IMR-90 (cell line): Measurements from ENCODE around the gene PIK3CG. TPM values are rescaled to one million over a fixed set of nuclear protein-coding genes. Genes with fewer than 3 reads are reported as not detected.

ENCODE experiments used
- ATAC-seq: fragments of 200-7000 bp; cut with Tn5 transposase; 2 replicates; pipeline ENCODE4 v1.9.1; 2020; ENCODE audit warnings: low read depth, mild to moderate bottlenecking, moderate library complexity
- BruUV-seq: library from RNA; stranded (reverse); fragments of 400-500 nt; replicated peaks from 2 replicates; lab custom pipeline; 2021; lab: Mats Ljungman, UMichigan
- CTCF ChIA-PET: fragments of 300-600 bp; formaldehyde crosslinking; extraction: SDS; loops from one replicate; lab custom pipeline; 2021; ENCODE audit warnings: antibody characterized with exemption; lab: Yijun Ruan, JAX
- POLR2A ChIA-PET: fragments of 300-600 bp; sonication (Branson Sonifier 250); formaldehyde crosslinking; loops from one replicate; lab custom pipeline; 2022; ENCODE audit warnings: antibody characterized with exemption; ENCODE audit not compliant: unreplicated experiment; lab: Charles Lee
- DNase-seq: peaks from one replicate; pipeline ENCODE4 v3.0.0; 2013
- H2AFZ ChIP-seq: replicated peaks from 2 replicates; pipeline ENCODE3; 2013; ENCODE audit warnings: low read length, mild to moderate bottlenecking; ENCODE audit not compliant: poor library complexity
- H2AK5ac ChIP-seq: 2 replicates; pipeline ENCODE4 v1.6.1; 2013; ENCODE audit warnings: low read depth, low read length, inconsistent platforms
- H2AK9ac ChIP-seq: replicated peaks from 2 replicates; pipeline ENCODE3; 2013; ENCODE audit warnings: mild to moderate bottlenecking, low read depth, low read length, moderate library complexity; ENCODE audit not compliant: poor library complexity
- H2BK120ac ChIP-seq: 2 replicates; pipeline ENCODE4 v1.6.1; 2013; ENCODE audit warnings: low read depth, low read length, inconsistent platforms
- H2BK15ac ChIP-seq: 3 replicates; pipeline ENCODE4 v1.6.1; 2013; ENCODE audit warnings: low read depth, low read length, inconsistent platforms
- H2BK20ac ChIP-seq: 2 replicates; pipeline ENCODE4 v1.6.1; 2013; ENCODE audit warnings: low read depth, mild to moderate bottlenecking, inconsistent platforms, low read length, moderate library complexity
- H2BK5ac ChIP-seq: 2 replicates; pipeline ENCODE4 v1.6.1; 2013; ENCODE audit warnings: mild to moderate bottlenecking, low read depth, low read length, inconsistent platforms; ENCODE audit not compliant: poor library complexity, severe bottlenecking
- H3K14ac ChIP-seq: replicated peaks from 2 replicates; pipeline ENCODE4 v1.6.1; 2013; ENCODE audit warnings: low read depth, low read length, inconsistent platforms
- H3K18ac ChIP-seq: 2 replicates; pipeline ENCODE4 v1.6.1; 2013; ENCODE audit warnings: low read depth, low read length, control low read depth
- H3K23ac ChIP-seq: 2 replicates; pipeline ENCODE4 v1.6.1; 2013; ENCODE audit warnings: low read depth, low read length, inconsistent platforms
- H3K27ac ChIP-seq: 2 replicates; pipeline ENCODE4 v1.5.1; 2013; ENCODE audit warnings: mild to moderate bottlenecking, control low read depth, low read length; ENCODE audit not compliant: insufficient read depth
- H3K27me3 ChIP-seq: 2 replicates; pipeline ENCODE4 v1.6.1; 2013; ENCODE audit warnings: low read length; ENCODE audit not compliant: control insufficient read depth, insufficient read depth
- H3K36me3 ChIP-seq: 2 replicates; pipeline ENCODE4 v1.6.1; 2013; ENCODE audit warnings: low read length, mixed read lengths; ENCODE audit not compliant: control insufficient read depth, insufficient read depth
- H3K4ac ChIP-seq: 2 replicates; pipeline ENCODE4 v1.6.1; 2013; ENCODE audit warnings: low read depth, low read length, inconsistent platforms
- H3K4me1 ChIP-seq: 2 replicates; pipeline ENCODE4 v1.6.1; 2013; ENCODE audit warnings: low read length, mixed read lengths; ENCODE audit not compliant: control insufficient read depth, insufficient read depth
- H3K4me2 ChIP-seq: 2 replicates; pipeline ENCODE4 v1.6.1; 2013; ENCODE audit warnings: low read depth, mild to moderate bottlenecking, control low read depth, low read length, moderate library complexity
- H3K4me3 ChIP-seq: 2 replicates; pipeline ENCODE4 v1.5.1; 2013; ENCODE audit warnings: low read depth, mild to moderate bottlenecking, control low read depth, low read length, moderate library complexity; ENCODE audit not compliant: insufficient read depth
- H3K56ac ChIP-seq: 2 replicates; pipeline ENCODE4 v1.6.1; 2013; ENCODE audit warnings: low read length, inconsistent platforms; ENCODE audit not compliant: insufficient read depth; ENCODE audit errors: extremely low read depth
- H3K79me1 ChIP-seq, 2 experiments: 2 replicates each; pipeline ENCODE4 v1.6.1; 2013; ENCODE audit warnings: low read length in 2 of 2, inconsistent platforms in 1 of 2, low read depth in 1 of 2
- H3K9ac ChIP-seq: 2 replicates; pipeline ENCODE4 v1.6.1; 2013; ENCODE audit warnings: low read depth, low read length, control low read depth
- H3K9me1 ChIP-seq: 2 replicates; pipeline ENCODE4 v1.6.1; 2013; ENCODE audit warnings: low read length, inconsistent platforms; ENCODE audit not compliant: insufficient read depth
- H3K9me3 ChIP-seq: 2 replicates; pipeline ENCODE4 v1.6.1; 2013; ENCODE audit warnings: low read length; ENCODE audit not compliant: control insufficient read depth, insufficient read depth
- H4K20me1 ChIP-seq: 2 replicates; pipeline ENCODE4 v1.6.1; 2013; ENCODE audit warnings: low read length, inconsistent platforms; ENCODE audit not compliant: insufficient read depth
- H4K5ac ChIP-seq: 2 replicates; pipeline ENCODE4 v1.6.1; 2013; ENCODE audit warnings: mild to moderate bottlenecking, low read depth, low read length, control low read depth
- H4K8ac ChIP-seq, 2 experiments: 2 replicates each; pipeline ENCODE4 v1.6.1; 2013; ENCODE audit warnings: low read depth in 2 of 2, low read length in 2 of 2, control low read depth in 1 of 2, inconsistent platforms in 1 of 2
- H4K91ac ChIP-seq: 2 replicates; pipeline ENCODE4 v1.6.1; 2013; ENCODE audit warnings: low read depth, low read length, inconsistent platforms; ENCODE audit not compliant: insufficient read depth
- BHLHE40 ChIP-seq: fragments of 150-350 bp; IDR thresholded peaks from 2 replicates; pipeline ENCODE4 v1.6.1; 2016; ENCODE audit warnings: mild to moderate bottlenecking, low read depth, low read length
- CEBPB ChIP-seq: IDR thresholded peaks from 2 replicates; pipeline ENCODE4 v1.6.1; 2012; ENCODE audit warnings: low read depth, low read length, improper control_type of control experiment
- CHD1 ChIP-seq: IDR thresholded peaks from 2 replicates; pipeline ENCODE4 v1.6.1; 2012; ENCODE audit warnings: low read depth, low read length, improper control_type of control experiment
- CTCF ChIP-seq: conservative IDR thresholded peaks from 2 replicates; pipeline ENCODE4 v1.5.1; 2012; ENCODE audit warnings: mild to moderate bottlenecking, low read depth, low read length, improper control_type of control experiment
- ELK1 ChIP-seq: fragments of 150-350 bp; IDR thresholded peaks from 2 replicates; pipeline ENCODE4 v1.6.1; 2016; ENCODE audit warnings: low read depth, mild to moderate bottlenecking, low read length, moderate library complexity, borderline replicate concordance
- FOS ChIP-seq: fragments of 150-350 bp; IDR thresholded peaks from 2 replicates; pipeline ENCODE4 v1.6.1; 2016; ENCODE audit warnings: low read depth, low read length
- MAFK ChIP-seq: IDR thresholded peaks from 2 replicates; pipeline ENCODE4 v1.6.1; 2012; ENCODE audit warnings: low read depth, low read length, improper control_type of control experiment
- MAZ ChIP-seq: IDR thresholded peaks from 2 replicates; pipeline ENCODE4 v1.6.1; 2012; ENCODE audit warnings: low read depth, mild to moderate bottlenecking, low read length, improper control_type of control experiment, moderate library complexity, borderline replicate concordance
- MXI1 ChIP-seq: IDR thresholded peaks from 2 replicates; pipeline ENCODE4 v1.6.1; 2012; ENCODE audit warnings: low read depth, mild to moderate bottlenecking, low read length, moderate library complexity, borderline replicate concordance
- NFE2L2 ChIP-seq: fragments of 150-350 bp; IDR thresholded peaks from 2 replicates; pipeline ENCODE4 v1.6.1; 2016; ENCODE audit warnings: low read depth, mild to moderate bottlenecking, low read length
- POLR2A ChIP-seq: IDR thresholded peaks from 2 replicates; pipeline ENCODE4 v1.6.1; 2012; ENCODE audit warnings: mild to moderate bottlenecking, low read depth, low read length
- RAD21 ChIP-seq: IDR thresholded peaks from 2 replicates; pipeline ENCODE4 v1.6.1; 2012; ENCODE audit warnings: low read length, improper control_type of control experiment
- RCOR1 ChIP-seq: IDR thresholded peaks from 2 replicates; pipeline ENCODE4 v1.6.1; 2012; ENCODE audit warnings: mild to moderate bottlenecking, low read length, improper control_type of control experiment; ENCODE audit not compliant: insufficient replicate concordance
- RFX5 ChIP-seq: IDR thresholded peaks from 2 replicates; pipeline ENCODE4 v1.8.0; 2012; ENCODE audit warnings: low read depth, mild to moderate bottlenecking, low read length, moderate library complexity
- SMC3 ChIP-seq: fragments of 150-350 bp; IDR thresholded peaks from 2 replicates; pipeline ENCODE4 v1.6.1; 2016; ENCODE audit warnings: low read depth, mild to moderate bottlenecking, antibody characterized with exemption, low read length, moderate library complexity
- USF2 ChIP-seq: fragments of 150-350 bp; IDR thresholded peaks from 2 replicates; pipeline ENCODE4 v1.6.1; 2017; ENCODE audit warnings: mild to moderate bottlenecking, antibody characterized with exemption, low read length, low read depth
- WGBS, 2 experiments: methylation state at CpG; one replicate each; pipeline versions ENCODE4 v1.1.5 to v1.1.7; 2013; ENCODE audit warnings: missing lambda C conversion rate in 2 of 2; ENCODE audit not compliant: insufficient read length in 1 of 2; ENCODE audit errors: extremely low coverage in 2 of 2; 5-methylcytosine and 5-hydroxymethylcytosine counted together
- dilution Hi-C: fragments of 300-500 bp; cut with HindIII; formaldehyde crosslinking; loops from one replicate; pipeline ENCODE4 v1.14.3; 2018; ENCODE audit warnings: low sequenced_read_pairs; ENCODE audit not compliant: unreplicated experiment
- in situ Hi-C: fragments of 300-500 bp; cut with MboI; formaldehyde crosslinking; loops from 3 replicates; pipeline ENCODE4 v1.14.3; 2019; ENCODE audit warnings: low sequenced_read_pairs, inconsistent platforms, mixed read lengths
- intact Hi-C: fragments of 100-400 bp; cut with micrococcal nuclease; formaldehyde crosslinking; loops from 2 replicates; pipeline ENCODE4 v1.10.0; 2022
- polyA plus RNA-seq, 3 experiments: library from polyadenylated mRNA; depleted of rRNA; stranded (reverse); fragments of >200 nt; gene quantifications; 2 replicates each; pipeline ENCODE4 v1.2.3, GENCODE V29; 2012; ENCODE audit warnings: low replicate concordance in 1 of 3
- total RNA-seq: library from RNA; depleted of rRNA; stranded (reverse); fragments of >200 nt; gene quantifications from 2 replicates; pipeline ENCODE4 v1.2.3, GENCODE V29; 2012

PIK3CG gene
- total and polyA plus RNA-seq, 2 of the 4 experiments (the other 2 are of a cell fraction) = under 0.01 TPM; not detected in 1

- ATAC-seq (no peak), DNase-seq (no peak)
- Histone ChIP-seq H3K56ac (no peak overlapping the region), H3K36me3 (no peaks in the 10 kb centered on the region), H2BK120ac (no peak overlapping the region), H4K5ac (no peak overlapping the region), H3K9me1 (no peaks in the 10 kb centered on the region), H2AFZ (no peak overlapping the region), H3K4me1 (no peaks in the 10 kb centered on the region), H3K14ac (no peak overlapping the region), H4K8ac (no peak overlapping the region), H3K18ac (no peak overlapping the region), H3K23ac (no peak overlapping the region), H2BK5ac (no peak overlapping the region), H2BK15ac (no peak overlapping the region), H3K4me3 (no peak overlapping the region), H3K9ac (no peak overlapping the region), H3K27me3 (peaks cover 5% of the 10 kb centered on the region), H2AK5ac (no peak overlapping the region), H3K4ac (no peak overlapping the region), H3K4me2 (no peak overlapping the region), H2BK20ac (no peak overlapping the region), H3K27ac (no peak overlapping the region), H3K9me3 (no peaks in the 10 kb centered on the region; the same call in 1 of the 2 replicates), H3K79me1 (no peaks in the 10 kb centered on the region), H4K20me1 (no peaks in the 10 kb centered on the region), H2AK9ac (no peak overlapping the region), H4K91ac (no peak overlapping the region)
- in situ Hi-C loops = no loop called here
- dilution Hi-C loops = no loop called here
- ChIA-PET CTCF (no interaction called here), POLR2A (no interaction called here)
- intact Hi-C loops = no loop called here
- WGBS, 2 experiments = no CpG with 5 or more reads among the region's 2 CpGs
- BruUV-seq = no TSS peak
- TF ChIP-seq NFE2L2 = no peak
- TF ChIP-seq MAFK = no peak
- no peak for TF ChIP-seq FOS
- TF ChIP-seq CTCF = no peak
- TF ChIP-seq POLR2A = no peak
- no peak for TF ChIP-seq ELK1
- no peak for TF ChIP-seq RAD21
- no peak for TF ChIP-seq SMC3
- no peak for TF ChIP-seq CEBPB
- no peak for TF ChIP-seq BHLHE40
- TF ChIP-seq CHD1 = no peak
- TF ChIP-seq MXI1 = no peak
- TF ChIP-seq USF2 = no peak
- no peak for TF ChIP-seq MAZ
- TF ChIP-seq RFX5 = no peak
- no peak for TF ChIP-seq RCOR1
Observed at GRCh38 chr7:106883456-106884026, 18.5 kb downstream of the PIK3CG start.
